HepG2 (cell line): ENCODE data around the gene MYO16. TPM values are rescaled to one million over a fixed set of nuclear protein-coding genes. Genes with fewer than 3 reads are reported as not detected.

ENCODE experiments used
- ATAC-seq: fragments of 200-7000 bp; cut with Tn5 transposase; 3 replicates; pipeline ENCODE4 v1.9.1; 2020; ENCODE audit warnings: mild to moderate bottlenecking, moderate library complexity
- BruUV-seq: library from RNA; stranded (reverse); fragments of 400-500 nt; replicated peaks from 2 replicates; lab custom pipeline; 2021; lab: Mats Ljungman, UMichigan
- CTCF ChIA-PET: fragments of 300-600 bp; formaldehyde crosslinking; extraction: SDS; loops from one replicate; lab custom pipeline; 2021; ENCODE audit warnings: low total read pairs, inconsistent platforms, low intra/inter-chr PET ratio; lab: Yijun Ruan, JAX
- POLR2A ChIA-PET: fragments of 350-600 bp; sonication (Branson Sonifier 250); formaldehyde crosslinking; loops from one replicate; lab custom pipeline; 2020; ENCODE audit warnings: antibody characterized with exemption, inconsistent platforms; lab: Yijun Ruan, JAX
- DNase-seq: peaks from one replicate; pipeline ENCODE4 v3.0.0-alpha.2; 2015; ENCODE audit warnings: low spot score
- FAIRE-seq: peaks from 3 replicates; lab custom pipeline; 2011; peaks lifted over from hg19 to GRCh38; lab: Jason Lieb, UNC
- H2AFZ ChIP-seq: one replicate; pipeline ENCODE4 v1.6.1; 2011; ENCODE audit warnings: low read length, inconsistent platforms
- H3K27ac ChIP-seq: fragments of 300-600 bp; 3 replicates; pipeline ENCODE4 v1.8.0; 2011; ENCODE audit warnings: mixed run types, mild to moderate bottlenecking, mixed read lengths, low read length, inconsistent platforms; ENCODE audit not compliant: insufficient read depth; ENCODE audit errors: extremely low read length
- H3K27me3 ChIP-seq, 2 experiments: fragments of 200-600 bp in 1 of 2; 2 replicates in 1 of 2; 3 replicates in 1 of 2; pipeline versions ENCODE4 v1.6.0 to v1.8.0; 2011; ENCODE audit warnings: low read length in 2 of 2, mild to moderate bottlenecking in 2 of 2, moderate library complexity in 2 of 2, inconsistent platforms in 1 of 2; ENCODE audit not compliant: insufficient read depth in 2 of 2, control insufficient read depth in 1 of 2
- H3K36me3 ChIP-seq, 2 experiments: fragments of 200-600 bp in 1 of 2; replicated peaks in 1 of 2; 2 replicates in 1 of 2; 3 replicates in 1 of 2; pipeline versions ENCODE4 v1.5.1 to v1.8.0; 2011; ENCODE audit warnings: low read length in 2 of 2, inconsistent platforms in 1 of 2; ENCODE audit not compliant: insufficient read depth in 2 of 2, control insufficient read depth in 1 of 2
- H3K4me1 ChIP-seq: 2 replicates; pipeline ENCODE4 v1.5.1; 2012; ENCODE audit warnings: low read length, inconsistent platforms; ENCODE audit not compliant: insufficient read depth
- H3K4me2 ChIP-seq: 2 replicates; pipeline ENCODE4 v1.6.0; 2011; ENCODE audit warnings: low read depth, low read length, inconsistent platforms
- H3K4me3 ChIP-seq, 3 experiments: fragments of 200-600 bp in 1 of 3; sonication (generic), shearing (Covaris generic) in 1 of 3; replicated peaks in 1 of 3; 2 replicates each; pipeline ENCODE4 v1.5.1; 2011 to 2016; ENCODE audit warnings: low read length in 3 of 3, inconsistent platforms in 2 of 3, low read depth in 2 of 3, mild to moderate bottlenecking in 2 of 3, control low read depth in 1 of 3, mixed read lengths in 1 of 3; ENCODE audit not compliant: insufficient read depth in 1 of 3
- H3K79me2 ChIP-seq: one replicate; pipeline ENCODE4 v1.6.1; 2011; ENCODE audit warnings: low read length, inconsistent platforms; ENCODE audit not compliant: insufficient read depth
- H3K9ac ChIP-seq: 2 replicates; pipeline ENCODE4 v1.6.0; 2011; ENCODE audit warnings: mild to moderate bottlenecking, low read depth, low read length, inconsistent platforms; ENCODE audit not compliant: insufficient read depth
- H3K9me3 ChIP-seq: 2 replicates; pipeline ENCODE4 v1.5.1; 2012; ENCODE audit warnings: mild to moderate bottlenecking, low read length
- H4K20me1 ChIP-seq: 2 replicates; pipeline ENCODE4 v1.6.0; 2011; ENCODE audit warnings: inconsistent platforms, mild to moderate bottlenecking, low read length, moderate library complexity; ENCODE audit not compliant: insufficient read depth
- AKAP8 ChIP-seq: sonication (generic); formaldehyde crosslinking; IDR thresholded peaks from 2 replicates; pipeline ENCODE4 v1.5.1; 2020; ENCODE audit warnings: mild to moderate bottlenecking, missing genetic modification reagents
- CAMTA2 ChIP-seq: sonication (generic); formaldehyde crosslinking; IDR thresholded peaks from 2 replicates; pipeline ENCODE4 v1.4.0; 2020; ENCODE audit warnings: mild to moderate bottlenecking, missing genetic modification reagents, borderline replicate concordance
- CHD4 ChIP-seq: fragments of 200-600 bp; sonication (generic); IDR thresholded peaks from 2 replicates; pipeline ENCODE4 v1.7.0; 2017; ENCODE audit warnings: mild to moderate bottlenecking, low read length, borderline replicate concordance
- ELF4 ChIP-seq: sonication (generic); formaldehyde crosslinking; IDR thresholded peaks from 2 replicates; pipeline ENCODE4 v1.5.0; 2020; ENCODE audit warnings: missing genetic modification reagents, mild to moderate bottlenecking, moderate library complexity, borderline replicate concordance
- FOXJ3 ChIP-seq: sonication (generic); formaldehyde crosslinking; IDR thresholded peaks from 2 replicates; pipeline ENCODE4 v1.4.0; 2020; ENCODE audit warnings: missing genetic modification reagents, mild to moderate bottlenecking, borderline replicate concordance
- NFRKB ChIP-seq: fragments of 450-650 bp; IDR thresholded peaks from 2 replicates; pipeline ENCODE4 v1.6.1; 2017
- PHF8 ChIP-seq: sonication (generic); formaldehyde crosslinking; IDR thresholded peaks from 2 replicates; pipeline ENCODE4 v1.5.0; 2020; ENCODE audit warnings: missing genetic modification reagents
- REST ChIP-seq, 2 experiments: IDR thresholded peaks; 2 replicates each; pipeline ENCODE4 v1.6.1; 2011 to 2012; ENCODE audit warnings: low read length in 2 of 2, borderline replicate concordance in 1 of 2, low read depth in 1 of 2, mild to moderate bottlenecking in 1 of 2, moderate library complexity in 1 of 2
- YEATS2 ChIP-seq: sonication (generic); formaldehyde crosslinking; IDR thresholded peaks from 2 replicates; pipeline ENCODE4 v1.4.0; 2020; ENCODE audit warnings: missing genetic modification reagents, borderline replicate concordance
- ZBTB42 ChIP-seq: sonication (generic); formaldehyde crosslinking; IDR thresholded peaks from 2 replicates; pipeline ENCODE4 v1.5.0; 2020; ENCODE audit warnings: mild to moderate bottlenecking, missing genetic modification reagents
- ZNF670 ChIP-seq: sonication (generic); formaldehyde crosslinking; IDR thresholded peaks from 2 replicates; pipeline ENCODE4 v1.8.0; 2022; ENCODE audit warnings: mild to moderate bottlenecking, missing genetic modification reagents, borderline replicate concordance
- WGBS: methylation state at CpG from one replicate; pipeline ENCODE4 v1.1.6; 2017; ENCODE audit warnings: low lambda C conversion rate; 5-methylcytosine and 5-hydroxymethylcytosine counted together
- in situ Hi-C: cut with HindIII; loops from 2 replicates; pipeline ENCODE4 v1.10.0; 2017; ENCODE audit warnings: low pct_unique_long_range_greater_than_20kb; ENCODE audit not compliant: extremely low pct_ligation_motif_present
- intact Hi-C: fragments of 100-400 bp; cut with micrococcal nuclease; formaldehyde crosslinking; loops from one replicate; pipeline ENCODE4 v1.10.0; 2022; ENCODE audit not compliant: unreplicated experiment
- polyA plus RNA-seq, 8 experiments: library from polyadenylated mRNA; depleted of rRNA in 3 of 8; stranded (reverse) in 7 of 8; unstranded in 1 of 8; fragments of >200 nt; fragmentation: Illumina TruSeq in 4 of 8; extraction: Trizol in 4 of 8; gene quantifications; 2 replicates each; pipeline versions ENCODE4 v1.2.1 to v1.2.3, GENCODE V29; 2011 to 2016; ENCODE audit warnings: low read depth in 4 of 8, missing spikeins in 1 of 8, mixed read lengths in 1 of 8; ENCODE audit not compliant: insufficient read depth in 1 of 8
- total RNA-seq, 5 experiments: library from RNA; depleted of rRNA; stranded (reverse); fragments of >200 nt; fragmentation: Illumina TruSeq; extraction: Trizol; gene quantifications; 2 replicates each; pipeline ENCODE4 v1.2.3, GENCODE V29; 2016; ENCODE audit warnings: low read depth in 1 of 5

Gene MYO16
- total and polyA plus RNA-seq, 2 of the 13 experiments (the other 11 are each of a cell fraction or from before 2014, with no cell fraction given): not detected

- H3K9ac ChIP-seq: no peak overlapping the region
- H3K4me2 ChIP-seq: no peak overlapping the region
- H3K36me3 ChIP-seq: no peaks in the 10 kb centered on the region
- DNase-seq: no peak
- BruUV-seq: no TSS peak
- H3K79me2 ChIP-seq: no peaks in the 10 kb centered on the region
- H3K9me3 ChIP-seq: peaks cover 31% of the 10 kb centered on the region
- TF ChIP-seq ZBTB42 (no peak), REST (IDR thresholded peaks at IDR 0.05; ENCODE audit: borderline replicate concordance in 1 of 2, low read depth in 1 of 2, low read length in 2 of 2) (no peak), CAMTA2 (CRISPR knock-in tag) (no peak), YEATS2 (CRISPR knock-in tag) (no peak), AKAP8 (CRISPR knock-in tag) (no peak), ZNF670 (CRISPR knock-in tag) (no peak), PHF8 (CRISPR knock-in tag) (no peak), ELF4 (no peak), NFRKB (no peak), FOXJ3 (CRISPR knock-in tag) (no peak), CHD4 (no peak)
- ChIA-PET CTCF (no interaction called here), POLR2A (no interaction called here)
- intact Hi-C loops (no loop called here), in situ Hi-C loops (no loop called here)
- no peaks in the 10 kb centered on the region for H3K27me3 ChIP-seq
- no peak for ATAC-seq
- H2AFZ ChIP-seq: no peak overlapping the region
- H4K20me1 ChIP-seq: no peaks in the 10 kb centered on the region
- H3K27ac ChIP-seq: no peak overlapping the region
- WGBS: 3% methylated on average over 13 of the region's 13 CpGs
- H3K4me1 ChIP-seq: no peaks in the 10 kb centered on the region
- no peak for FAIRE-seq
- no peak overlapping the region for H3K4me3 ChIP-seq
Observed at GRCh38 chr13:108595436-108596274, 33.8 kb upstream of the MYO16 start.
